H1 (cell line): ENCODE results near the gene EGR4. TPM values are rescaled to one million over a fixed set of nuclear protein-coding genes. Genes with fewer than 3 reads are reported as not detected.

Experiments used
- CTCF ChIA-PET: fragments of 300-600 bp; sonication (Branson Sonifier 250); formaldehyde crosslinking; loops from one replicate; lab custom pipeline; 2021; ENCODE audit not compliant: partially characterized antibody; lab: Charles Lee
- POLR2A ChIA-PET: fragments of 300-600 bp; sonication (Branson Sonifier 250); formaldehyde crosslinking; loops from one replicate; lab custom pipeline; 2021; ENCODE audit warnings: inconsistent platforms; ENCODE audit not compliant: partially characterized antibody; lab: Charles Lee
- DNase-seq, 2 experiments: peaks; one replicate each; pipeline versions ENCODE4 v3.0.0 to v3.0.0-alpha.2; 2010 to 2022; ENCODE audit warnings: low spot score in 2 of 2, low read depth in 1 of 2, mixed read lengths in 1 of 2
- FAIRE-seq: peaks from 2 replicates; lab custom pipeline; 2011; peaks lifted over from hg19 to GRCh38; lab: Jason Lieb, UNC
- H2AFZ ChIP-seq: 2 replicates; pipeline ENCODE4 v1.8.1; 2012; ENCODE audit warnings: low read length, inconsistent platforms
- H2AK5ac ChIP-seq: 2 replicates; pipeline ENCODE4 v1.6.1; 2013; ENCODE audit warnings: low read depth, low read length
- H2BK120ac ChIP-seq: replicated peaks from 2 replicates; pipeline ENCODE3; 2013; ENCODE audit warnings: low read depth, low read length, inconsistent platforms
- H2BK12ac ChIP-seq: 2 replicates; pipeline ENCODE4 v1.6.1; 2013; ENCODE audit warnings: low read depth, low read length
- H2BK15ac ChIP-seq: 2 replicates; pipeline ENCODE4 v1.6.1; 2013; ENCODE audit warnings: low read length
- H2BK20ac ChIP-seq: 2 replicates; pipeline ENCODE4 v1.6.1; 2013; ENCODE audit warnings: low read length
- H2BK5ac ChIP-seq: 2 replicates; pipeline ENCODE4 v1.6.1; 2013; ENCODE audit warnings: low read depth, low read length
- H3K14ac ChIP-seq: 2 replicates; pipeline ENCODE4 v1.6.1; 2013; ENCODE audit warnings: inconsistent platforms; ENCODE audit not compliant: insufficient read length
- H3K18ac ChIP-seq: 2 replicates; pipeline ENCODE4 v1.6.1; 2013; ENCODE audit warnings: low read length; ENCODE audit errors: extremely low read depth
- H3K23ac ChIP-seq: 2 replicates; pipeline ENCODE4 v1.6.1; 2013; ENCODE audit warnings: inconsistent platforms; ENCODE audit not compliant: insufficient read length
- H3K23me2 ChIP-seq: 2 replicates; pipeline ENCODE4 v1.6.1; 2013; ENCODE audit warnings: low read depth, low read length
- H3K27ac ChIP-seq: 2 replicates; pipeline ENCODE4 v1.6.1; 2011; ENCODE audit warnings: low read depth, low read length, inconsistent platforms
- H3K27me3 ChIP-seq, 4 experiments: replicated peaks in 1 of 4; 1 replicate in 1 of 4; 2 replicates in 3 of 4; pipeline versions ENCODE4 v1.6.1 to v1.8.1; 2011 to 2013; ENCODE audit warnings: low read length in 3 of 4, mild to moderate bottlenecking in 3 of 4, inconsistent platforms in 2 of 4, mixed read lengths in 2 of 4, moderate library complexity in 1 of 4; ENCODE audit not compliant: control insufficient read depth in 3 of 4, insufficient read depth in 3 of 4; ENCODE audit errors: extremely low read depth in 1 of 4
- H3K36me3 ChIP-seq, 4 experiments: 2 replicates each; pipeline versions ENCODE4 v1.6.1 to v1.8.1; 2011 to 2013; ENCODE audit warnings: mild to moderate bottlenecking in 4 of 4, low read length in 3 of 4, moderate library complexity in 2 of 4, control low read depth in 1 of 4, inconsistent platforms in 1 of 4; ENCODE audit not compliant: insufficient read depth in 4 of 4, control insufficient read depth in 2 of 4
- H3K4ac ChIP-seq: replicated peaks from 2 replicates; pipeline ENCODE3; 2013; ENCODE audit warnings: low read length, low read depth, mixed read lengths, inconsistent platforms; ENCODE audit not compliant: insufficient read length
- H3K4me1 ChIP-seq, 4 experiments: replicated peaks in 1 of 4; 1 replicate in 1 of 4; 2 replicates in 3 of 4; pipeline versions ENCODE4 v1.6.1 to v1.8.1; 2011 to 2013; ENCODE audit warnings: low read length in 3 of 4, inconsistent platforms in 2 of 4, mixed read lengths in 1 of 4; ENCODE audit not compliant: insufficient read depth in 4 of 4, control insufficient read depth in 3 of 4
- H3K4me2 ChIP-seq, 2 experiments: 2 replicates each; pipeline versions ENCODE4 v1.6.1 to v1.8.1; 2011 to 2013; ENCODE audit warnings: low read depth in 2 of 2, low read length in 2 of 2, control low read depth in 1 of 2, inconsistent platforms in 1 of 2, mild to moderate bottlenecking in 1 of 2; ENCODE audit not compliant: insufficient read depth in 1 of 2
- H3K4me3 ChIP-seq, 4 experiments: fragments of 200-600, 300-600 bp in 1 of 4; sonication (generic), shearing (Covaris generic), sonication (Bioruptor Twin) in 1 of 4; 2 replicates each; pipeline versions ENCODE4 v1.5.1 to v1.8.1; 2011 to 2016; ENCODE audit warnings: low read length in 4 of 4, low read depth in 3 of 4, control low read depth in 2 of 4, inconsistent platforms in 2 of 4, mild to moderate bottlenecking in 2 of 4, mixed read lengths in 1 of 4, moderate library complexity in 1 of 4; ENCODE audit not compliant: insufficient read depth in 2 of 4; ENCODE audit errors: extremely low read depth in 1 of 4
- H3K56ac ChIP-seq: replicated peaks from 2 replicates; pipeline ENCODE3; 2013; ENCODE audit warnings: low read depth, mild to moderate bottlenecking, mixed read lengths, low read length, inconsistent platforms; ENCODE audit not compliant: insufficient read length
- H3K79me1 ChIP-seq: 2 replicates; pipeline ENCODE4 v1.6.1; 2013; ENCODE audit warnings: low read depth, low read length, control low read depth
- H3K79me2 ChIP-seq, 2 experiments: 2 replicates each; pipeline versions ENCODE4 v1.6.1 to v1.8.1; 2012 to 2013; ENCODE audit warnings: low read length in 2 of 2, mild to moderate bottlenecking in 2 of 2, inconsistent platforms in 1 of 2; ENCODE audit not compliant: insufficient read depth in 2 of 2, control insufficient read depth in 1 of 2
- H3K9ac ChIP-seq, 4 experiments: replicated peaks in 1 of 4; 1 replicate in 1 of 4; 2 replicates in 3 of 4; pipeline versions ENCODE4 v1.6.1 to v1.8.1; 2011 to 2013; ENCODE audit warnings: low read depth in 3 of 4, low read length in 3 of 4, control low read depth in 2 of 4, mild to moderate bottlenecking in 2 of 4, moderate library complexity in 2 of 4, inconsistent platforms in 1 of 4; ENCODE audit errors: extremely low read depth in 1 of 4
- H3K9me3 ChIP-seq, 2 experiments: 2 replicates each; pipeline versions ENCODE4 v1.6.1 to v1.8.1; 2012 to 2013; ENCODE audit warnings: mild to moderate bottlenecking in 2 of 2, moderate library complexity in 2 of 2, control low read depth in 1 of 2, inconsistent platforms in 1 of 2, low read depth in 1 of 2, low read length in 1 of 2, mixed read lengths in 1 of 2; ENCODE audit not compliant: insufficient read depth in 2 of 2
- H4K20me1 ChIP-seq, 2 experiments: replicated peaks in 1 of 2; 2 replicates each; pipeline versions ENCODE3 to v1.8.1; 2011 to 2013; ENCODE audit warnings: inconsistent platforms in 2 of 2, low read length in 2 of 2, mild to moderate bottlenecking in 1 of 2; ENCODE audit not compliant: insufficient read depth in 2 of 2, control insufficient read depth in 1 of 2
- H4K5ac ChIP-seq: 2 replicates; pipeline ENCODE4 v1.6.1; 2013; ENCODE audit warnings: low read length, low read depth, mixed read lengths, inconsistent platforms; ENCODE audit not compliant: insufficient read length
- H4K8ac ChIP-seq: 2 replicates; pipeline ENCODE4 v1.8.0; 2013; ENCODE audit warnings: mild to moderate bottlenecking, moderate library complexity, low read length, inconsistent platforms; ENCODE audit not compliant: insufficient read depth; ENCODE audit errors: extremely low read depth
- H4K91ac ChIP-seq: replicated peaks from 2 replicates; pipeline ENCODE3; 2013; ENCODE audit warnings: low read length, mixed read lengths, inconsistent platforms; ENCODE audit not compliant: insufficient read length
- ATF2 ChIP-seq: IDR thresholded peaks from 2 replicates; pipeline ENCODE4 v1.6.1; 2012; ENCODE audit warnings: low read length, inconsistent platforms
- CEBPB ChIP-seq: IDR thresholded peaks from 2 replicates; pipeline ENCODE4 v1.6.1; 2012; ENCODE audit warnings: low read depth, low read length
- KDM1A ChIP-seq: fragments of 200-600, 300-600 bp; sonication (generic); IDR thresholded peaks from 2 replicates; pipeline ENCODE4 v1.7.1; 2016; ENCODE audit warnings: mild to moderate bottlenecking, low read length, borderline replicate concordance
- MAX ChIP-seq: IDR thresholded peaks from 2 replicates; pipeline ENCODE4 v1.6.1; 2012; ENCODE audit warnings: inconsistent platforms
- POLR2AphosphoS5 ChIP-seq: IDR thresholded peaks from 2 replicates; pipeline ENCODE4 v1.6.1; 2011; ENCODE audit warnings: low read depth, low read length
- RNF2 ChIP-seq: fragments of 200-900, 300-1000 bp; sonication (generic); IDR thresholded peaks from 2 replicates; pipeline ENCODE4 v1.7.1; 2016; ENCODE audit warnings: borderline replicate concordance, low read depth, mild to moderate bottlenecking, antibody characterized with exemption, low read length; ENCODE audit not compliant: poor library complexity, severe bottlenecking; ENCODE audit errors: missing control alignments
- SP4 ChIP-seq: IDR thresholded peaks from 2 replicates; pipeline ENCODE4 v1.6.1; 2012; ENCODE audit warnings: low read length, inconsistent platforms
- SRF ChIP-seq: IDR thresholded peaks from 2 replicates; pipeline ENCODE4 v1.6.1; 2011; ENCODE audit warnings: mild to moderate bottlenecking, low read depth, low read length, moderate library complexity
- TAF7 ChIP-seq: optimal IDR thresholded peaks from 2 replicates; pipeline ENCODE3; 2011; ENCODE audit warnings: low read depth, mild to moderate bottlenecking, inconsistent platforms, low read length, moderate library complexity, borderline replicate concordance
- TEAD4 ChIP-seq: IDR thresholded peaks from 2 replicates; pipeline ENCODE4 v1.6.1; 2012; ENCODE audit warnings: low read depth, low read length, inconsistent platforms, mixed read lengths
- YY1 ChIP-seq: IDR thresholded peaks from 2 replicates; pipeline ENCODE4 v1.6.1; 2011; ENCODE audit warnings: low read depth, mild to moderate bottlenecking, low read length
- WGBS, 2 experiments: shearing (Covaris generic) in 1 of 2; methylation state at CpG; one replicate each; pipeline versions ENCODE4 v1.1.6 to v1.1.7; 2013 to 2015; ENCODE audit warnings: low lambda C conversion rate in 2 of 2, mixed read lengths in 2 of 2, inconsistent platforms in 1 of 2, low coverage in 1 of 2, missing lambda C conversion rate in 1 of 2; ENCODE audit not compliant: insufficient replicate concordance in 2 of 2, insufficient coverage in 1 of 2, insufficient read length in 1 of 2; ENCODE audit errors: extremely low coverage in 1 of 2, missing lambda C conversion rate in 1 of 2; 5-methylcytosine and 5-hydroxymethylcytosine counted together
- polyA plus RNA-seq, 7 experiments: library from polyadenylated mRNA; depleted of rRNA in 3 of 7; stranded (reverse) in 5 of 7; unstranded in 2 of 7; fragments of >200 nt in 5 of 7; fragments of 200-250 nt in 2 of 7; gene quantifications; 1 replicate in 5 of 7; 2 replicates in 1 of 7; 4 replicates in 1 of 7; pipeline versions ENCODE4 v1.2.1 to v1.2.3, GENCODE V29; 2011 to 2013; ENCODE audit warnings: missing spikeins in 2 of 7, mixed read lengths in 2 of 7
- total RNA-seq: library from RNA; stranded (reverse); fragmentation: NEBNext Ultra II Directional; extraction: Animal tissue kit (Norgen Biotek cat#: 25700); gene quantifications from 2 replicates; pipeline ENCODE4 v1.2.1, GENCODE V29; 2021

EGR4 gene
- total and polyA plus RNA-seq, 2 of the 8 experiments (the other 6 are each of a cell fraction or from before 2014, with no cell fraction given), result 0.20 TPM; not detected in 1

- H3K36me3 ChIP-seq, result peaks cover 46 to 95% (median 76%) of the 10 kb centered on the region in 4 experiments
- H3K9ac ChIP-seq, result no peak overlapping the region
- DNase-seq (no peak), FAIRE-seq (no peak)
- H2BK120ac ChIP-seq, result no peak overlapping the region
- H3K4me1 ChIP-seq, result peaks cover 0 to 2% (median under 1%) of the 10 kb centered on the region in 4 experiments; a peak in 1 of 7 replicates
- no peak overlapping the region for H2BK20ac ChIP-seq
- no peaks in the 10 kb centered on the region for H3K23me2 ChIP-seq
- no peak overlapping the region for H2BK5ac ChIP-seq
- no peak overlapping the region for H2BK15ac ChIP-seq
- no peak overlapping the region for H3K18ac ChIP-seq
- H3K9me3 ChIP-seq, result no peaks in the 10 kb centered on the region
- POLR2A ChIA-PET, result interaction anchor here (1.2 to 6.5 kb wide), 5 partner anchors 9 to 25 kb away, joined by 4 to 65 read pairs (median 5); partner anchors contain the start of genes CCT7 and PRADC1
- 88% methylated on average over 5 of the region's 5 CpGs; no CpG with 5 or more reads in 1 of the 2 experiments for WGBS, 2 experiments
- CTCF ChIA-PET, result interaction anchor here (0.9 to 1.3 kb wide), 6 partner anchors 9 to 32 kb away, joined by 3 to 8 read pairs (median 4); no protein-coding TSS in a partner anchor
- no peak overlapping the region for H4K91ac ChIP-seq
- no peak overlapping the region for H4K5ac ChIP-seq
- peaks cover 4 to 17% of the 10 kb centered on the region in 2 experiments for H4K20me1 ChIP-seq
- no peak overlapping the region for H2BK12ac ChIP-seq
- no peak overlapping the region for H3K56ac ChIP-seq
- H3K27ac ChIP-seq, result no peak overlapping the region
- H3K23ac ChIP-seq, result no peak overlapping the region
- H2AFZ ChIP-seq, result no peak overlapping the region
- peaks cover 7 to 37% of the 10 kb centered on the region in 2 experiments for H3K79me2 ChIP-seq
- H3K4me2 ChIP-seq, result no peak overlapping the region
- no peak overlapping the region for H4K8ac ChIP-seq
- no peak overlapping the region for H3K14ac ChIP-seq
- H2AK5ac ChIP-seq, result no peak overlapping the region
- no peak overlapping the region for H3K4me3 ChIP-seq
- no peak overlapping the region for H3K4ac ChIP-seq
- peaks cover 2% of the 10 kb centered on the region; the same call in 1 of the 2 replicates for H3K79me1 ChIP-seq
- H3K27me3 ChIP-seq, result no peaks in the 10 kb centered on the region
- TF ChIP-seq TAF7, result no peak
- TF ChIP-seq TEAD4, result no peak
- TF ChIP-seq POLR2AphosphoS5, result no peak
- no peak for TF ChIP-seq RNF2
- TF ChIP-seq YY1, result no peak
- no peak for TF ChIP-seq SP4
- TF ChIP-seq CEBPB, result no peak
- no peak for TF ChIP-seq MAX
- TF ChIP-seq ATF2, result no peak
- no peak for TF ChIP-seq KDM1A
- TF ChIP-seq SRF, result no peak
Observed at GRCh38 chr2:73243884-73244570, 49.3 kb downstream of the EGR4 start.
